Fibroblast of skin of left quadriceps (primary cell): ENCODE results near the gene ACTRT2.

Source experiments
- DNase-seq, 2 experiments: peaks; one replicate each; pipeline ENCODE4 v3.0.0-alpha.2; 2013; ENCODE audit warnings: low read depth in 2 of 2

The ACTRT2 gene

GRCh38 chr1:3068564-3069431 is 47.5 kb downstream of the ACTRT2 start, which contains the start of gene PRDM16:
Gene PRDM16, plus strand, starts transcription at chr1:3069203. Its CDS starts 57 bp downstream, at chr1:3069260.
- DNase-seq, result peak; percentile 25 to 37

GRCh38 chr1:3069491-3070308 is 48.4 kb downstream of the ACTRT2 start:
- DNase-seq, result peak; percentile 37 to 39

- DNase-seq, result no peak
Measured at GRCh38 chr1:3070309-3070643, 49.0 kb downstream of the ACTRT2 start.

- DNase-seq, result no peak
Measured at GRCh38 chr1:3070644-3071564, 49.6 kb downstream of the ACTRT2 start.

- DNase-seq, result no peak
Measured at GRCh38 chr1:3071565-3072390, 50.5 kb downstream of the ACTRT2 start.
